Nephron (organoid): ENCODE measurements around the gene TOB1.
"Not testable (repeated sequence)": the region's sequence is repeated elsewhere in the genome, so short reads cannot be mapped to it uniquely, and the experiment has no call there.

Experiments used
- H3K27ac Mint-ChIP-seq, 3 experiments: 2 replicates each; pipeline ENCODE4 v1.8.0; 2020; ENCODE audit warnings: mixed read lengths in 3 of 3, mild to moderate bottlenecking in 2 of 3, moderate library complexity in 1 of 3
- H3K27me3 Mint-ChIP-seq: 2 replicates; pipeline ENCODE4 v1.8.0; 2021; ENCODE audit warnings: low read depth, mild to moderate bottlenecking, moderate library complexity, mixed read lengths
- H3K36me3 Mint-ChIP-seq: 2 replicates; pipeline ENCODE4 v1.8.0; 2020; ENCODE audit warnings: low read depth, mixed read lengths
- H3K4me1 Mint-ChIP-seq: 2 replicates; pipeline ENCODE4 v1.8.0; 2020; ENCODE audit warnings: mixed read lengths
- H3K4me3 Mint-ChIP-seq, 3 experiments: 2 replicates each; pipeline ENCODE4 v1.8.0; 2020; ENCODE audit warnings: mild to moderate bottlenecking in 3 of 3, mixed read lengths in 3 of 3, moderate library complexity in 2 of 3
- H3K9me3 Mint-ChIP-seq: 2 replicates; pipeline ENCODE4 v1.8.0; 2020; ENCODE audit warnings: mixed read lengths
- CTCF ChIP-seq, 3 experiments: fragments of 200-600 bp; sonication (generic); IDR thresholded peaks; one replicate each; pipeline ENCODE4 v1.5.0; 2021; ENCODE audit warnings: antibody characterized with exemption in 3 of 3; ENCODE audit not compliant: unreplicated experiment in 3 of 3

Gene TOB1

GRCh38 chr17:50877838-50878237, 11.7 kb upstream of the TOB1 start:
- no peak for TF ChIP-seq CTCF (IDR thresholded peaks at IDR 0.05; ENCODE audit: unreplicated experiment in 3 of 3)
- Mint-ChIP-seq H3K9me3 (peaks cover 3% of the 10 kb centered on the region), H3K36me3 (no peaks in the 10 kb centered on the region), H3K27me3 (no peaks in the 10 kb centered on the region), H3K4me3 (no peak overlapping the region), H3K27ac (no peak overlapping the region), H3K4me1 (no peaks in the 10 kb centered on the region)

- not testable (repeated sequence) for H3K4me1 Mint-ChIP-seq, H3K27ac Mint-ChIP-seq, H3K4me3 Mint-ChIP-seq, H3K36me3 Mint-ChIP-seq, H3K27me3 Mint-ChIP-seq, H3K9me3 Mint-ChIP-seq
These were observed 10.9 kb upstream of the TOB1 start for GRCh38 chr17:50877042-50877441.

- peaks cover 7% of the 10 kb centered on the region for H3K4me1 Mint-ChIP-seq
- no peak overlapping the region for H3K4me3 Mint-ChIP-seq
These were observed 8.9 kb upstream of the TOB1 start for GRCh38 chr17:50875074-50875473.

GRCh38 chr17:50872710-50873424, 6.7 kb upstream of the TOB1 start:
- H3K27me3 Mint-ChIP-seq, result no peaks in the 10 kb centered on the region
- H3K4me1 Mint-ChIP-seq, result peaks cover 18% of the 10 kb centered on the region
- H3K9me3 Mint-ChIP-seq, result no peaks in the 10 kb centered on the region
- H3K27ac Mint-ChIP-seq, result no peak overlapping the region
- no peak overlapping the region for H3K4me3 Mint-ChIP-seq
- TF ChIP-seq CTCF (IDR thresholded peaks at IDR 0.05; ENCODE audit: unreplicated experiment in 3 of 3), result no peak
- H3K36me3 Mint-ChIP-seq, result no peaks in the 10 kb centered on the region

More at GRCh38 chr17:50875074-50875473, 8.9 kb upstream of the TOB1 start:
- Mint-ChIP-seq H3K27me3 (no peaks in the 10 kb centered on the region), H3K27ac (no peak overlapping the region), H3K9me3 (peaks cover 3% of the 10 kb centered on the region), H3K36me3 (no peaks in the 10 kb centered on the region)
- TF ChIP-seq CTCF (IDR thresholded peaks at IDR 0.05; ENCODE audit: unreplicated experiment in 3 of 3), result no peak

GRCh38 chr17:50871898-50872297, 5.7 kb upstream of the TOB1 start:
- no peak for TF ChIP-seq CTCF (IDR thresholded peaks at IDR 0.05; ENCODE audit: unreplicated experiment in 3 of 3)
- Mint-ChIP-seq H3K9me3 (no peaks in the 10 kb centered on the region), H3K4me3 (no peak overlapping the region), H3K27ac (no peak overlapping the region), H3K4me1 (peaks cover 24% of the 10 kb centered on the region), H3K27me3 (no peaks in the 10 kb centered on the region), H3K36me3 (no peaks in the 10 kb centered on the region)

- H3K27ac Mint-ChIP-seq, result no peak overlapping the region
These were observed 5.2 kb upstream of the TOB1 start for GRCh38 chr17:50871364-50871763.

More at GRCh38 chr17:50871364-50871763, 5.2 kb upstream of the TOB1 start:
- Mint-ChIP-seq H3K36me3 (no peaks in the 10 kb centered on the region), H3K27me3 (no peaks in the 10 kb centered on the region), H3K9me3 (no peaks in the 10 kb centered on the region), H3K4me1 (peaks cover 24% of the 10 kb centered on the region), H3K4me3 (no peak overlapping the region)
- TF ChIP-seq CTCF (IDR thresholded peaks at IDR 0.05; ENCODE audit: unreplicated experiment in 3 of 3), result no peak
